ENCODE results near the gene RPP40. TPM values are rescaled to one million over a fixed set of nuclear protein-coding genes. Genes with fewer than 3 reads are reported as not detected.
A peak's percentile ranks its signal among the peaks of the same experiment; 100 is the strongest.

The RPP40 gene
- total RNA-seq, 6 experiments from 2014 or later, result 11.2 to 18.2 (median 16.8) TPM

- Mint-ChIP-seq H3K4me1 (ENCODE audit: low read depth) (peaks cover 13% of the 10 kb centered on the region), H3K27me3 (ENCODE audit: insufficient read depth) (no peaks in the 10 kb centered on the region; the same call in none of the 2 replicates), H3K27ac (no peak overlapping the region), H3K9me3 (peaks cover 6% of the 10 kb centered on the region), H3K4me3 (peak overlapping the region; percentile 36; the same call in 1 of the 2 replicates), H3K36me3 (ENCODE audit: low read depth) (peaks cover 17% of the 10 kb centered on the region)
- DNase-seq, result no peak
- no peak for TF ChIP-seq CTCF (IDR thresholded peaks at IDR 0.05)
Observed at GRCh38 chr6:5045416-5045815, 41.6 kb upstream of the RPP40 start.

GRCh38 chr6:5044866-5045265, 41.0 kb upstream of the RPP40 start:
- peak overlapping the region; percentile 36; the same call in 1 of the 2 replicates for H3K4me3 Mint-ChIP-seq
- H3K9me3 Mint-ChIP-seq, result 0 out of 2 replicates have a peak, but pooled peaks cover under 1% of the 10 kb centered on the region
- H3K4me1 Mint-ChIP-seq (ENCODE audit: low read depth), result peaks cover 13% of the 10 kb centered on the region
- H3K27ac Mint-ChIP-seq, result no peak overlapping the region
- peaks cover 14% of the 10 kb centered on the region; the same call in 1 of the 2 replicates for H3K36me3 Mint-ChIP-seq (ENCODE audit: low read depth)
- no peaks in the 10 kb centered on the region; the same call in none of the 2 replicates for H3K27me3 Mint-ChIP-seq (ENCODE audit: insufficient read depth)
- no peak for DNase-seq
- TF ChIP-seq CTCF (IDR thresholded peaks at IDR 0.05), result no peak

- TF ChIP-seq CTCF (IDR thresholded peaks at IDR 0.05), result no peak
- Mint-ChIP-seq H3K27ac (no peak overlapping the region), H3K4me3 (no peak overlapping the region), H3K36me3 (ENCODE audit: low read depth) (peaks cover 14% of the 10 kb centered on the region; the same call in 1 of the 2 replicates), H3K4me1 (ENCODE audit: low read depth) (peaks cover 13% of the 10 kb centered on the region), H3K27me3 (ENCODE audit: insufficient read depth) (no peaks in the 10 kb centered on the region; the same call in 1 of the 2 replicates), H3K9me3 (no peaks in the 10 kb centered on the region)
- no peak for DNase-seq
Observed at GRCh38 chr6:5042436-5042835, 38.6 kb upstream of the RPP40 start.

- Mint-ChIP-seq H3K9me3 (no peaks in the 10 kb centered on the region), H3K27me3 (ENCODE audit: insufficient read depth) (no peaks in the 10 kb centered on the region; the same call in 1 of the 2 replicates), H3K4me3 (no peak overlapping the region)
Observed at GRCh38 chr6:5041955-5042354, 38.1 kb upstream of the RPP40 start.

GRCh38 chr6:5036269-5036668, 32.4 kb upstream of the RPP40 start:
- H3K36me3 Mint-ChIP-seq (ENCODE audit: low read depth), result no peaks in the 10 kb centered on the region
- H3K4me1 Mint-ChIP-seq (ENCODE audit: low read depth), result peaks cover 22% of the 10 kb centered on the region
- no peak for DNase-seq
- no peak overlapping the region for H3K4me3 Mint-ChIP-seq
- no peak for TF ChIP-seq CTCF (IDR thresholded peaks at IDR 0.05)
- no peaks in the 10 kb centered on the region; the same call in 1 of the 2 replicates for H3K27me3 Mint-ChIP-seq (ENCODE audit: insufficient read depth)
- H3K9me3 Mint-ChIP-seq, result no peaks in the 10 kb centered on the region
- no peak overlapping the region for H3K27ac Mint-ChIP-seq

More at GRCh38 chr6:5041955-5042354, 38.1 kb upstream of the RPP40 start:
- no peak for TF ChIP-seq CTCF (IDR thresholded peaks at IDR 0.05)
- Mint-ChIP-seq H3K36me3 (ENCODE audit: low read depth) (peaks cover 14% of the 10 kb centered on the region; the same call in 1 of the 2 replicates), H3K27ac (no peak overlapping the region), H3K4me1 (ENCODE audit: low read depth) (peaks cover 13% of the 10 kb centered on the region)
- DNase-seq, result no peak

All from HFFc6 (cell line).